Astrocyte of the spinal cord (primary cell): ENCODE measurements around the gene HIGD1A.

Experiments
- DNase-seq: peaks from one replicate; pipeline ENCODE4 v3.0.0; 2011; ENCODE audit warnings: low read depth, low spot score
- H3K4me3 ChIP-seq: 2 replicates; pipeline ENCODE4 v1.5.1; 2011; ENCODE audit warnings: low read depth, mild to moderate bottlenecking, low read length, moderate library complexity
- CTCF ChIP-seq: IDR thresholded peaks from 2 replicates; pipeline ENCODE4 v1.5.1; 2012; ENCODE audit warnings: low read depth, mild to moderate bottlenecking, low read length, inconsistent platforms
- in situ Hi-C: cut with HindIII; loops from 2 replicates; pipeline ENCODE4 v1.10.0; 2017; ENCODE audit warnings: low sequenced_read_pairs

HIGD1A gene

GRCh38 chr3:42752441-42752840 is 51.8 kb downstream of the HIGD1A start:
- no peak for TF ChIP-seq CTCF
- H3K4me3 ChIP-seq, result no peak overlapping the region
- in situ Hi-C loops, result no loop called here
- no peak for DNase-seq

DNA sequence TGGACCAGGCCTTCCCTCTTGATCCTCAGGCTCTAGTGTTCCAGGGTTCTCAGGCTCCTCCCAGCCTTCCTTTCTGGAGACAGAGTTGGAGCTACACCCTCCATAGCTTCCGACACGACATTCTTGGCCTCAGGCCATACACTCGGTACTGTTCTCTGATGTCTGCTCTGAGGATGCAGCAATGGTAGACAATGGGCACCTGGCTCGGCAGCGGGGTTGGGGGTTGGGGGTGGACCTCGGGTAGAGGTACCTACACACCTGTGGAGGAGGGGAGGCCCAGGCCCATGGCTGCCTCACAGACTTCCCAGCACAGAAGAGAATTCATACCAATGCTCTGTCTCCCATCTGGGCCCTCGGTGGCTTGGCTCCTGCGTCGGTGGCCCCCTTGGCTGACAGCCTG is 52.7 kb downstream of the HIGD1A start:
- no peak for DNase-seq
- in situ Hi-C loops, result no loop called here
- no peak for TF ChIP-seq CTCF
- no peak overlapping the region for H3K4me3 ChIP-seq

DNA sequence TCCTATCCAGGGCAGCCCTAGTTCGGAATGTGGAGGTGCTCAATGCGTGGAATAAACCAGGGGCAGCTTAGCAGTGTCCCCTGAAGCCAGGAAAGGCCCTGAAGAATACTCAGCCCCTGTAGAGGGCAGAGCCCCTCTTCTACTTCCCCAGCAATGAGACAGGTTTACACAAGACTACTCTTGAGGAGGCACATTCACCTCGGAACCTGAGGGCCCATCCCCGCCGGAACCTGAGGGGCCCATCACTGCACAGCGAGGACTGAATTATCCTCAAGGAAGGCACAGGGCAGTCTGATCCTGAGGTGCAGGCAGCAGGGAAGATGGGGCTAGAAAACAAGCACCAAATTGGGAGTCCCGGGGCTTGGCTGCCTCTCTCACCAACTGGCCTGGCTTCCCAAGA is 53.5 kb downstream of the HIGD1A start:
- TF ChIP-seq CTCF, result no peak
- no peak overlapping the region for H3K4me3 ChIP-seq
- DNase-seq, result no peak
- in situ Hi-C loops, result no loop called here

GRCh38 chr3:42749753-42750231 is 54.5 kb downstream of the HIGD1A start:
- in situ Hi-C loops, result no loop called here
- H3K4me3 ChIP-seq, result no peak overlapping the region
- DNase-seq, result no peak
- peak; percentile 52 for TF ChIP-seq CTCF

GRCh38 chr3:42749025-42749752 is 55.1 kb downstream of the HIGD1A start:
- in situ Hi-C loops, result no loop called here
- no peak overlapping the region for H3K4me3 ChIP-seq
- no peak for TF ChIP-seq CTCF
- DNase-seq, result no peak

GRCh38 chr3:42747581-42747980 is 56.7 kb downstream of the HIGD1A start:
- TF ChIP-seq CTCF, result no peak
- H3K4me3 ChIP-seq, result no peak overlapping the region
- no peak for DNase-seq
- in situ Hi-C loops, result no loop called here
